ENCODE measurements around the gene ABI2.
"Not testable (repeated sequence)": the region's sequence is repeated elsewhere in the genome, so short reads cannot be mapped to it uniquely, and the experiment has no call there.

The ABI2 gene

DNA sequence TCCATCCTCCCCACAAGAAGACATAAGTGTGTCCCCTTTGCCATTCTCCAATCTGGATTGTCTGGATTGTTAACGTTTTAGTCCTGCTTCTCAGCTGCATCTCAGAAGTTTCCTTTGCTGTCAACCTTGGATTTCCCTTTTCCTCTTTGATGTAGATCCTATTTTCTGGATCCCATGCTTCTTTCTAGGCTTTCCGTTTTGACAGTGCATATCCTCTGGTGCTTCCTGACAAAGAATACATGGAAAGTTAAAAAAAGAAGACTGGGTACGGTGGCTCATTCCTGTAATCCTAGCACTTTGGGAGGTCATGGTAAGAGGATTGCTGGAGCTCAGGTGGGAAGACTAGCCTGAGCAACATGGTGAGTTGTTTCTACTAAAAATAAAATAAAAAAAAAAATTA, 26.8 kb downstream of the ABI2 start:
- DNase-seq: no peak

DNA sequence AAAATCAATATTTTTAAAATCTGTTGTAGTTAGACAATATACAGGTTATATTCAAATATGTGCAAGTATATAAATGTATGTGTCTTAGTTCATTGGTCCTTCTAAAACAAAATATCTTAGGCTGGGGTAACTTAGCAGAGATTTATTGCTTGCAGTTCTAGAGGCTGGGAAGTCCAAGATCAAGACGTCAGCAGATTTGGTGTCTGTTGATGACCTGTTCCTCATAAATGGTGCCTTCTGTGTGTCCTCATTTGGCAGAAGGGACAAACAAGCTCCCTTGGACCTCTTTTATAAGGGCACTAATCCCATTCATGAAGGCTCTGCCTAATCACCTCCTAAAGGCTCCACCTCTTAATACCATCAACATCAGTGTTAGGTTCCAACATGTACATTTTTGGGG, 31.3 kb downstream of the ABI2 start:
- DNase-seq: no peak

DNA sequence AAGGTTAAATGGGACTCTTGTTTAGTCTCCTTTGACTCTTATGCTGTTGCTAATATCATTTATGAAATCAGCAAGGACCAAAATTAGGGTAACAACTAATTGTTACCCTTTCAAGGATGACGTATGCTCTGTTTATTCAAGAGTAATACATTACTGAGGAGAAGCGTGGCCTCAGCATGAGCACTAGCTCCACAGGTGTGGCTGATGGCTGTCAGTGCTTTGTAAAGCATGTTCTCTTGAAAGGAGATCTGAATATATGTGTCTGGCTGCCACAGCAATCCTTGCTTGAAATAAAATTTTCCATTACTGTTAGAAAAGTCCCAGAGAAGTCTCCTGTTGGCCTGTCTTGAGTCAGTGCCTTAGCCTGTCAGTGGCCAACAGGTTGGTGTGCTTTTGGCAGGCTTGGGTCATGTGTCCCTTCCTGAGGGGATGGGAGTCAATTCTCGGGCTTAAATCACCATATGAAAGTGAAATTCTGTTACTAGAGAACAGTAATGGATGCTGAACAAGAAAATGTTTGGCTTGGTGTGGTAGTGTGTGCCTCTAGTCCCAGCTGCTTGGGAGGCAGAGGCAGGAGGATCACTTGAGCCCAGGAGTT, 32.7 kb downstream of the ABI2 start:
- no peak for DNase-seq

DNA sequence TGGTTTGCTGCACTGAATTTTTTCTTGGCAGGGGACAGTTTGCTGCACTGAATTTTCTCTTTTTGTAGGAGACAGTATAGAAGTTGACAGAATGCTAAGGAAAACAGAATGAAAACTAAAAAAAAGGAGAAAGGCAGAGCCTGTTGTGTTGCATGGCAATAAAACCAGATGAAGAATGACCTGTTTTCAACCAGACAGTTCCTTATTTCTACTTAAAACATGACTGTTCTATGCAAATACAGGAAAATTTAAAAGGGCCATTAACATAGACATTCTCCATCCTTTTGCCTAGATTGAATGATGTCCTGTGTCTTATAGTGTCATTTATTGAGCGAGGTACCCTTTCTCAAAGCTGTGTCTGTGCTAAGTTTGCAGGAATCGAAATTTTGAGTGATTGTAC, 33.3 kb downstream of the ABI2 start:
- no peak for DNase-seq

DNA sequence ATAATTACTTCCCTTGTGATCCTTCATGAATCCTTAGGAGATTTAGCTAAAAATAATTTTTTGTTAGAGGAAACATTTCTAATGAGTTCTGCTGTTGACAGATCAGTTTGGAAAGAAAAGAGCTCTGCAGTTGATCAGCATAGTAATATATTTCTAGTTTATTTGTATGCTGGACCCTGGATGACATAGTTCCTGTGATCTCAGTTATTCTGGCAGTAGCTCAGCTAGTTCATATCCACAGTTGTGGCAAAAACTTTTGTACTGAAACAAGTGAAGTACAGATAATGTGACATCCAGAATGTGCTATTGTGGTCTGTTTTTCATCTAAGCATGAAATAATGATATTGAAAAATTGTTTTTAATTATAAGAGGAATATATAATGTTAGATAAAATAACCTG, 33.7 kb downstream of the ABI2 start:
- DNase-seq: no peak

DNA sequence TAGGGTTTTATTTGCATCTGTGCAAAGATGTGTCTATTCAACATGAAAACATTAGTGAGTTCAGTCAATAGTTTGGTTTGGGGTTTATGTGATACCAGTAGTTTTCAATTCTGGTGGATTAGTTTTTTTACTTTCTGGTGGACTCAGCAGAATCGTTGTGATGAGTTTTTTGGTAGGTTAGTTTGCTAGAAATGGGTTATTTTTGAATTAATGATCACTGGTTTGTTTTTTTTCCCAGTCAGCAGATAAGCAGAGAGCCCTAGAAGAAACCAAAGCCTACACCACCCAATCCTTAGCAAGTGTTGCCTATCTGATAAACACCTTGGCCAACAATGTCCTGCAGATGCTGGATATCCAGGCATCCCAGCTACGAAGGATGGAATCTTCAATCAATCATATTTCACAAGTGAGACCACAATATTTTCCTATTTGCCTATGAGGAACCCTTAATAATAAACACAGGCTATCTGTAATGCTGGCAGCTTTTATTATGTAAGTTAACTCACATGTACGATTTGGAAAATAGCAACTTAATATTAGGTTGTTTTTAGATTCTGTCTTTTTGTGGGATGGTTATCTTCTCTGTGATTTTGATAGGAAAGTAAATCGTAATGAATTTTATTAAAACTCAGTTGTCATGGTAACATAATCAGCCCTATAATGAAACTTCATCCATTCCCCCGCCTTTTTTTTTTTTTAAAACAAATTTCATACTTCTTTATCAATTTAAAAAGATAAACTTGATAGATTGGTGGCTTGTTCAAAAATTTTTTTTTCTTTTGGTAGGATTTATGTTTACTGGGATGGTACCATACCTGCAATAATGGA, 38.7 kb downstream of the ABI2 start:
- no peak for DNase-seq

DNA sequence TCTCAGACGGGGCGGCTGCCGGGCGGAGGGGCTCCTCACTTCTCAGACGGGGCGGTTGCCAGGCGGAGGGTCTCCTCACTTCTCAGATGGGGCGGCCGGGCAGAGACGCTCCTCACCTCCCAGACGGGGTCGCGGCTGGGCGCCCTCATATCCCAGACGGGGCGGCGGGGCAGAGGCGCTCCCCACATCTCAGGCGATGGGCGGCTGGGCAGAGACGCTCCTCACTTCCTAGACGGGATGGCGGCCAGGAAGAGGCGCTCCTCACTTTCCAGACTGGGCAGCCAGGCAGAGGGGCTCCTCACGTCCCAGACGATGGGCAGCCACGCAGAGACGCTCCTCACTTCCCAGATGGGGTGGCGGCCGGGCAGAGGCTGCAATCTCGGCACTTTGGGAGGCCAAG, 44.5 kb downstream of the ABI2 start:
- not testable (repeated sequence) for DNase-seq

DNA sequence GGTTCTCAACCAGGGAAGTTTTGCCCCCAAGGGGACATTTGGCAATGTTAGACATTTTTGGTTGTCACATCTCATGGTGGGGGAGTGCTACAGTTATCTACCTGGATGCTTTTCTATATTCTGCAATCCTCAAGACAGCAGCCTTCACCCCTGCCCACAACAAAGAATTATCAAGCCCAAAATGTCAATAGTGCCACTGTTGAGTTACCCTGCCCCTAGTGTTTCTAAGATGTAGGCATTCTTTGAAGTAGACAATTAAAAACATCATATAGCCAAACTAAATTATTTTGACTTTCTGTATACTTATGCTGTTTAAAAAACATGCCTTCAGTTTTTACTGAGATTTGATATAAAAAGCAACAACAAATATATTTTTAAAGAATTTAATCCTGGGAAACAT, 48.0 kb downstream of the ABI2 start:
- DNase-seq: no peak

DNA sequence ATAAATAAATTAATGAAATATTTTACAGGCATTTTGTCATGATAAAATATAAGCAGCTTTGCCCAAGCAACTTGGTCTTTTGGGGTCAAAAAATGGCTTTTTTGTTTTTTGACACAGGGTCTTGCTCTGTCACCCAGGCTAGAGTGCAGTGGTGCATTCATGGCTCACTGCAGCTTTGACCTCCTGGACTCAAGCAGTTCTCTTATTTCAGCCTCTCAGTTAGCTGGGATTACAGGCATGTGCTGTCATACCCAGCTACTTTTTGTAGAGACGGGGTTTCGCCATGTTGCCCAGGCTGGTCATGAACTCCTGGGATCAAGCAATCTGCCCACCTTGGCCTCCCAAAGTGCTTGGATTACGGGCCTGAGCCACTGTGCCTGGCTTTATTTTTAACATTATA, 51.0 kb downstream of the ABI2 start:
- no peak for DNase-seq

DNA sequence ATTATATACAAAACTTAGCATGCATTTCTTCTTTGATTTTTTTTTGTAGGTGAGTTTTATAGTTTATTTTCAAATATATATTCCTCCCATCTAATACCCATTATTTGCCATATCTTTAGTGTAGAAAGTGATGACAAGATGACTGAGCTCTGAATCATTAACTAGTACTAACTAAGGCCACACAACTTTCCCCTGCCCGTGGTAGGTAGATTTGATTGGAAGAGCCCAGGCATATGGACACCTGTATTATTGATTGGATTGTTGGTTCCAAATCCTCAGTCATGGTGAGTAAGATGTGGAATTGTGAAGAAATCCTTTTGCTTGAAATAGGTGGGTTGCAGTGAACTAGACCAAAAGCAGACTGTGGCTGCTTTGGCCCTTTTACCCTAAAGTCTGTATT, 54.8 kb downstream of the ABI2 start:
- no peak for DNase-seq

DNA sequence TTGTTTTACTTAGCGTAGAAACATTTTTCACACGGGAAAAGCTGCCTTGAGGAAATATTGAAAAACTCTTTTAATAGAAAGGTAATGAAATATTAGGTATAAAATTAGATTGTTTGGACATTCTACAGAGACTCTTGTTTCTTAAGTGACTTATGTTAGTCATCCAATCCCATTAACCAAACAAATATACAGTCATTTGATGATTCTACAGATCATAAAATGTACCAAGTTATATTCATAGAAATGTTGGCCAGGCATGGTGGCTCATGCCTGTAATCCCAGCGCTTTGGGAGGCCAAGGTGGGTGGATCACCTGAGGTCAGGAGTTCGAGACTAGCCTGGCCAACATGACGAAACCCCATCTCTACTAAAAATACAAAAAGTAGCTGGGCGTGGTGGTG, 60.0 kb downstream of the ABI2 start:
- DNase-seq: not testable (repeated sequence)

DNA sequence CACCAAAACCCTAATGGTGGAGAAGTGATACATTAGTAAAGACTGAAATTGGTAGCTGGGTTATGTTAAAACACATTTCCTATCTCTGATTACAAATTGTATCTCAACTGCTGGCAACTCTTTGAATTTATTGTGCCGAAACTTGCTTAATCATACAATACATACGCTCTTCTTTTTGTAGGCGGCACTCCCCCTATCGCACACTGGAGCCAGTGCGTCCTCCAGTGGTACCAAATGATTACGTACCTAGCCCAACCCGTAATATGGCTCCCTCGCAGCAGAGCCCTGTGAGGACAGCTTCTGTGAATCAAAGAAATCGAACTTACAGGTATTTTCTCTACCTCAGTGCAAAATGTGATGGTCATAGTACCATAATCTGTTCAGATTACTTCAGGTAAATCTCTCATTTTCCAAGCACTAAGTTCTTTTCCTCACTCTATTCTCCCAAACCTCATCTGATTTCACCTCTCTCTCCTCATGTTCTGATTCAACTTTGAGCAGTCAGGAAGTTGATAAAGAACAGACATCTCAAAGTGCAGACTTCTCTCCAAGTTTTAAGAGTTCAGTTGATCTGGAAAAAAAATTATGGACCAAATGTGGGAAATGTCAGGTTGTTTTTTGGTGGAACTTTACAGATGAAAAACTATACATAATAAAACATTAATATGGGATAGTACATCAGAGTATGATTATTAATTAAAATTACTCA, 66.5 kb downstream of the ABI2 start:
- no peak for DNase-seq

DNA sequence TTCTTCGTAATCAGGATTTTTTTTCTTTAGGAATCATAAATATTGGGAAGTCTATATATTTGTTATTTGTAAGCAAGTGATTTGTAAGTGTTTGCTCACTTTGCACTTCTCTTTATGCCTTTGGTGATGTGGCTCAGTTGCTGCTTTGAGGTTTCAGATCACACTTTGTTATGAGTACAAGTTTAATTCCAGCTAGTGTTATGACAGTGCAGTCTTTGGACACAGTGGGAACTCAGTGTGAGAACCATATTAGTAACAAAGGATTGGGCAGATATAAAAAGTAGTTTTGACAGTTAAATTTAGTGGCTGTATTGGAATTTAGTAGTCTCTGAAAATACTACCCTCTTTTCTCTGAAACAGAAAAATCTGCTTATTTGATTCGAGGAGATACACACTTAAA, 67.7 kb downstream of the ABI2 start:
- no peak for DNase-seq

DNA sequence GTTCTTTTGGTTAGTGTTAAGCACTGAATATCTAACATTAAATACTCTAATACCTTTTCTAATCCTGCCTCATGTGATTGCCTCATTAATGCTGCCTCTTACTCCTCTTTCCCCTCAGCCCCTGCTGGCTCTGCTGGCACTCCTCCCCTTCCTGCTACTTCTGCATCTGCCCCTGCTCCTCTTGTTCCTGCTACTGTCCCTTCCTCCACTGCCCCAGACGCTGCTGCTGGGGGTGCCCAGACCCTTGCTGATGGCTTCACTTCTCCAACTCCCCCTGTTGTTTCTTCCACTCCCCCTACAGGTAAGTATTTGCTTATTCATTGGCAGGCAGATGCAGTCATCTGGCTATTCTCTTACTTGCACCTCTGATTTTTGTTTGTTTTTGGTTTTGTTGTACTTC, 68.5 kb downstream of the ABI2 start:
- DNase-seq: no peak

DNA sequence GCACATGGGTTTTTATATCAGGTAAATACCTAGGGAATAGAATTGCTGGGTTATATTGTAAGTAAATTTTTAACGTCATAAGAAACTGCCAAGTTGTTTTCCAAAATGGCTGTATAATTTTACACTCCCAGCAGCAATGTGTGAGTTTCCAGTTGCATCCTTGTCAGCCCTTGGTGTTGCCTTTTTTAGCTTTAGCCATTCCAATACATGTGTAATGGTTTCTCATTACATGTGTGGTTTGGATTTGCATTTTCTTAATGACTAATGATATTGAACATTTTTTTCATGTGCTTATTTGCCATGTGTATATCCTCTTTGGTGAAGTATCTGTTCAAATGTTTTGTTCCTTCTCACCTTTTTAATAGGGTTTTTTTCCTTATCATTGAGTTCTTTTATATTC, 70.8 kb downstream of the ABI2 start:
- no peak for DNase-seq

DNA sequence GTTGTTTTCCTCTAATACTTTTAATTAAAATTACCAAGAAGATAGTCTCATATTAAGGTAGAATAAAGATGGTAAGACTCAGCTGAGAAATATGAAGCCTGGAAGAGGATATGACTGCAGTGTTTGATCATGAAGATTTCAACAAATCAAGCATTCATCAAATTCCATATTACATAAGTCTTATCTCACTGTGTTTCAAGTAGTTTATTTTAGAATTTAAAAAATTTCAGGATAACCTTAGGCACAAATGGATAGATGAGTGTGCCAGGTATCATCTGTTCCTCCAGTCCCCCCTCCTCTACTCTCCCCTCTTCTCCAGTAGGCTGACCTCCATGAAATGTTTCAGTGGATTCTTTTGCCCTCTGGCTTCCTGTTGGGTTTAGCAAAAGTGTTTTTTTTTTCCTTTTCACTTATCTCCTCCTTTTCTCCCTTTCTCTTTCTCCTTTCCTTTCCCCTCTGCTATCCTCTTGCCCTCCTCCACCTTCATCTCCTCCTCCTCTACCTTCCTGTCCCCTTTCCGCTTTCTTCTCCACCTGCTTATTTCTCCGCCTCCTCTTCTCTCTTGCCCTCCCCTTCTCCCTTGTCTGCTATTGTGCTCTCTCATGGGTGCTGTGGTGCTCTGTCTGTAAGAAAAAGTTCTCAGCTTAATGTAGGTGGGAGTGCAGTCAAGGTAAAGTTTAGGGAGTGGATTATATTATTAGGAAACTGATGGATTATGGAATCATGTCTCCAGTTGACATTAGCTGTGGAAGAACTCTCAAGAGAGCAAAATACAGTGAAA, 72.8 kb downstream of the ABI2 start:
- no peak for DNase-seq

DNA sequence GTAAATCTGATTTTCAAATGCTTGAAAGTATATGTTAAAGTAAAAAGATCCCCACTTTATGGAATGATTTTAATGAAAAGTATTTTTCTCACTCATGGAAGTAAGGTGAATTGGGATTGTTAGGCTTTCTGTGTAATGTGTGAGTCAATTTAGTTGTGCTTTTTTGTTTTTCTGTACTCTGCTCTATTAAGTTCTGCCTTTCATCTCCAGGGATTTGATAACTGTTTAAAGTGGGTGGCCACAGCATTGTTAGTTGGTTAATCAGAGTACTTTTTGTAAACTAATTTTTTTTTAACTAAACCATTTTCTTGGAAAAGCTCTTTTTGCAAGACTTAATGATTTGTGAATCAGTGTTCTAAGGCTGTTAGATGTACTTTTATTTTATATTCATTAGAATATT, 76.8 kb downstream of the ABI2 start:
- DNase-seq: no peak

DNA sequence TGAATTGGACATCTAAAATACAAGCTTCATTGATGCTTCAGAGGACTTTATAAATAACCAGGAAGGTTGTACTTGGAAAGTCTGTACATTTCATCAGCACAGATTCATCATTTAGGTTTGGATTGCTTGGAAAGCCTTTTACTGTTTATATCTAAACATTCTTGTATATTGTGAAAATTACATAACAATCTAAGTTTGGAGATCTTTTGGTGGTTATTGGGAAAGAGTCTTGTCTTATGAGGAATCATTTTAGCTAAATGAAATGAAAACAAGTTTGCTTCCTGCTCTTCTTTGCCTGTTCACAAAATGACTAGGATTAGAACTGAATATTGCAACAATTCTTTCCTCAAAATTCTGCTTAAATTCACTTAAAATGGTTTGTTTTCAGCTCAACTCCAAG, 79.3 kb downstream of the ABI2 start:
- no peak for DNase-seq

DNA sequence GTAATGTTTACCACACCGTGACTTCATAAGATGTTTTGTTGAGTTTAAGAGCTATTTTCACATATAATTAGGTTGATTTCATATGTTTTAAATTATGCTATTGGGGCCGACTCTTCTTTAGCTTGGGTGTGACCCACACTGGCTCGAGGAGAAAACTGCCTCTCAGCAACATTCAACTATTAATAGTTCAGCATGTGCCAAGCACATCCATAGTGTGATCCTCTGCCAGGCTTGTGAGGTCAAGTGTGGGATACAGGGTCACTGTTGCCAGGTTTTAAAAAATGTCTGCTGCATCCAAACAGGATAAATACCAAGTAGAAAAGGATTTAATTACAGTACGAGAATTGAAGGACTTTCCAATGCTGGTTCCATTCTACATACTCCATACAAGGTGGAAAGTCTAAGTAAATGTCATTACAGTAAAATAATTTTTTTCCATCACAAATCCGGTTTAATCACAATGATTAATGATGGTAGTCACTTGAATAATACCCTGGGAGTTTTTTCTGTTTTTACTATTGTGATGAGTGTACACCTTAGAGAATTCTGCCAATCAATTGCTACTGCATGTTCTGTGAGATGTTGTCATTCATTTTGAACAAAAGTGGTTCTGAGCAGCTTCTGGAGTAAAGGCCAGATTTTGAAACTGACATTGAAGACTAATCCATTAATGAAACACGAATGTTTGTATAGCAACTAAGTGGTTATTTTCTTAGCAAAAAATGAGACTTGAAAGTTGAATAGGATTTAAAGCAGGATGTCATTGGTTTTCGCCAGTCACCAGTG, 84.5 kb downstream of the ABI2 start:
- no peak for DNase-seq

DNA sequence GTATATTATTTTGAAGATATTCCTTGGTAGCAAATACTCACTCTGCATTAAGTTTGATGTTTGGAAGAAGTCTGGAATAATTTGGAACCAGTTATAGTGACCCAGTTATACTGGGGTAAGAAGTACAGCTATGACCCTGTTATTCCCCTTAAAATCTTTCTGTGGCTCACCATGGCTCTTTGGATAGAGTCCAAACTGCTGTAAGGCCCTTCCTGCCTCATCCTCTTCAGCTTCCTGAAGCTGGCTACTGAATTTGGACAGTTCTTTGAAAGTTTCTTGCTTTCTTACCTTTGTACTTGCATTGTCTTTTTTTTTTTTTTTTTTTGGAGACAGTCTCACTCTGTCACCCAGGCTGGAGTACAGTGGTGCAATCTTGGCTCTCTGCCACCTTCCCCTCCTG, 85.6 kb downstream of the ABI2 start:
- DNase-seq: no peak

DNA sequence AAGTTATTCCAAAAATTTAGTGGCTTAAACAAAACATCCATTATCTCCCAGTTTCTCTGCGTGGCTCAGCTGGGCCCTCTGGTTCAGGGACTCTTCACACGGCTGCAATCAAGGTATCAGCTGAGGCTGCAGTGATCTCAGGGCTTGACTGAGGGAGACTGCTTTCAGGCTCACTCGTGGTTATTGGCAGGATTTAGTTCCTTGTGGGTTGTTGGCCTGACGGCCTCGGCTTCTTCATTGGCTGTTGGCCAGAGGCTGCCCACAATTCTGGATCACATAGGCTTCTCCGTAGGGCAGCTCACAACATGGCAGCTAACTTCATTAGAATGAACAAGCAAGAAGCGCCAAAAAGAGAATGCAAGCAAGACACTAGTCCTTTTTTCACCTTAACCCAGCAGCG, 90.1 kb downstream of the ABI2 start:
- no peak for DNase-seq
